ENCODE results near the gene TNIK.

Gene TNIK

DNA sequence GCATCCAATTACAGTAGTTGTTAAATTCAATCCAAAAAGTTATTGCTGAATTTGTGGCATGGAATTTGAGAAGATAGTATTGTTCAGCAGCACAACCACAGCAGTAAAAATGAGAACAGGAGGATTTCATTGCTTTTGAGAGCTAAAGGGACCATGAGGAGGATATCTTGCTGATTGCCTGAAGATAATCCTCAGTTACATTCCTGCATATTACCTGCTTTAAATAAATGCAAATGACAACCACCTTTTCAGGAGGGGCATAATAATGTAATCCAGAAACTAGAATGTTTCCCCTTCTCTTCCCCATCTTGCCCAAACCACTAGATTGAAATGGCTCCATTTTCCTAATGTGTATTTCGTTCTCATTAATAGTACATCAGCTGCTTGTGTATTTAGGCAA is 398.5 kb downstream of the TNIK start:
- in situ Hi-C loops (cut with MboI; ENCODE audit: low sequenced_read_pairs, unreplicated experiment): no loop called here
- TF ChIP-seq, protein P1, sequence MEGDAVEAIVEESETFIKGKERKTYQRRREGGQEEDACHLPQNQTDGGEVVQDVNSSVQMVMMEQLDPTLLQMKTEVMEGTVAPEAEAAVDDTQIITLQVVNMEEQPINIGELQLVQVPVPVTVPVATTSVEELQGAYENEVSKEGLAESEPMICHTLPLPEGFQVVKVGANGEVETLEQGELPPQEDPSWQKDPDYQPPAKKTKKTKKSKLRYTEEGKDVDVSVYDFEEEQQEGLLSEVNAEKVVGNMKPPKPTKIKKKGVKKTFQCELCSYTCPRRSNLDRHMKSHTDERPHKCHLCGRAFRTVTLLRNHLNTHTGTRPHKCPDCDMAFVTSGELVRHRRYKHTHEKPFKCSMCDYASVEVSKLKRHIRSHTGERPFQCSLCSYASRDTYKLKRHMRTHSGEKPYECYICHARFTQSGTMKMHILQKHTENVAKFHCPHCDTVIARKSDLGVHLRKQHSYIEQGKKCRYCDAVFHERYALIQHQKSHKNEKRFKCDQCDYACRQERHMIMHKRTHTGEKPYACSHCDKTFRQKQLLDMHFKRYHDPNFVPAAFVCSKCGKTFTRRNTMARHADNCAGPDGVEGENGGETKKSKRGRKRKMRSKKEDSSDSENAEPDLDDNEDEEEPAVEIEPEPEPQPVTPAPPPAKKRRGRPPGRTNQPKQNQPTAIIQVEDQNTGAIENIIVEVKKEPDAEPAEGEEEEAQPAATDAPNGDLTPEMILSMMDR (IDR thresholded peaks at IDR 0.05; ENCODE audit: borderline replicate concordance, control extremely low read depth, extremely low read depth, insufficient read depth, missing control alignments): no peak
- DNase-seq (ENCODE audit: low spot score): no peak

DNA sequence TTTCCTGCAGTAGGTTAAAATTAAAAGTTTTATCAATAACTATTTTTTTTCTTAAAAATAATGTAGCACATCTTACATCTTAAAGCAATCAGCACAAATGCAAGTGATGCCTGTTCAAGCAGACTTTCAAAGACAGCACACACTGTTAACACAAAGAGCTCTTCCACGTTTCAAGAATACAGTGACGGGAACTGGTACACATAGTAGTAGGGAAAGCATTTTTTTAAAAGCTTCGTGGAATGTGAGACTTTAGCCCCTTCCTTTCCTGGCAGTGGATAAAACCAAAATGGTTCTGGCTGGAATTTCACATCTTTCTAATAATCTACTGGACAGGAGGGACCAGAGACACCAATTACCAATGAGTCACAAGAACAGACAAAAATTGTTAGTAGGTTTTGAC is 400.2 kb downstream of the TNIK start:
- TF ChIP-seq, protein P1 (IDR thresholded peaks at IDR 0.05; ENCODE audit: borderline replicate concordance, control extremely low read depth, extremely low read depth, insufficient read depth, missing control alignments): no peak
- DNase-seq (ENCODE audit: low spot score): no peak
- in situ Hi-C loops (cut with MboI; ENCODE audit: low sequenced_read_pairs, unreplicated experiment): no loop called here

DNA sequence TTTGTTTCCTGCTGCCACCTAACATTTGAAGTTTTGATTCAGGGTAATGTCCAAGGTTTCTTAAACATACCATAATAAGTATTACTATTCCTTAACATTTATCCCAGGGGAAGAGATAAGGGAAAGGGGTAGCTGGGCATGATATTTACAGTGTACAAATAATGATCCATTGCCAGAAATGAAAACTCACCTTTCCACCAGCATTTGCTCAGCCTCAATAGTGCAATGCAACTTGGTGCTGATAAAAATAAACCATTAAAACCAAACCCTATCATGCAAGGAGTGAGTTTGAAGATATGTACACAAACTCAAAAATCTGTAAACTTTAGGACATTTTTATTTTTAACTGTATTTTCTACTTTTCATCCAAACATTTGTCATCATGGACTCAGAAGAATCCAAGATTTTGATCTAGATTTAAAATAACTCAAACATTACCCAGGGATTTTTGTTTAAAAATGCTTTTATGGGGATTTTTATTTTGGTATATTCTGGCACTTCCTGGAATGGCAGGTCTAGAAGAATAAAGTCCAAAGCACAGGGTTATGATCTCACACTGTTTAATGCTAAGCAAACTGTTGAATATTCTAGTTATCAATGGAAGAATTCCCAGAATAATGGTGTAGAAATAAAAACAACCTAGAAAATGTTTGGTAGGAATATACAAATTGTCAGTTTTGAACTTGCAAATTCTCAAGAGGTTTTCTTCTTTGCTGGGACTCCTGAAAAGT is 401.2 kb downstream of the TNIK start:
- in situ Hi-C loops (cut with MboI; ENCODE audit: low sequenced_read_pairs, unreplicated experiment): no loop called here
- DNase-seq (ENCODE audit: low spot score): no peak
- TF ChIP-seq, protein P1 (IDR thresholded peaks at IDR 0.05; ENCODE audit: borderline replicate concordance, control extremely low read depth, extremely low read depth, insufficient read depth, missing control alignments): no peak

DNA sequence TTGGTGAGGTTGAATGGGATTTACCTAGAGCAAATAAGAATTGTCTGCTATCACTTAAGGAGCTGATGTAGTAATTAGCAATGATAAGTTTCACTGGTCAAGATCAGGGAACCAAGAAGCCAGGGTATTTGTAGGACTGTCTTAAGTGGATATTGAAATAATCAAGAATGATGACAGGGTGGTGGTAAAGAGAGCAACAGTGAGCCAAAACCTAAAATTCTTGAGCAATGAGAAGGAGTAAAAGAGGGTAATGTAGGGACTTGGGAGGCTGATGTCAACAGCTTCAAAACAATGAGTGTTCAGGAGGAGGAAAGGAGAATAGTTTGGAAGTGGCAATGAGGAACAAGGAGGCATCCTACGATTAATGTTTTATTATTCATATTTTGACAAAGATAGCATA is 402.1 kb downstream of the TNIK start:
- TF ChIP-seq, protein P1 (IDR thresholded peaks at IDR 0.05; ENCODE audit: borderline replicate concordance, control extremely low read depth, extremely low read depth, insufficient read depth, missing control alignments): no peak
- in situ Hi-C loops (cut with MboI; ENCODE audit: low sequenced_read_pairs, unreplicated experiment): no loop called here
- no peak for DNase-seq (ENCODE audit: low spot score)

DNA sequence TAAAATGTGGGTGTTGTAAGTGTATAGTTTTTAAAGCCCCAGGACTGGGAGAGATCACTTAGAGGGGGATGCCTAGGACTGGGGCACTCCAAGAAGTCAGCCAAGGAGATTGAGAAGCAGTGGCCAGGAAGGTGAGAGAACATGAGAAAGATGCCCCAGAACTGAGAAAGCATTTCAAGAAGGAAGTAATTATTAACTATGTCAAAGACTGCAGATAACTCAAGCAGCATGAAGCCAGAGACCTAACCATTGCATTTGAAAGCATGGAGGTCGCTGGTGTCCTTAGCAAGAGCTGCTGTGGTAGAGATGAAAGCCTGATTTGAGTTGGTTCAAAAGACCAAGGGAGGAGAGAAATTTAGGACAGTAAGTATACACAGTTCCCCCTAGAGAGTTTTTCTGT is 403.1 kb downstream of the TNIK start:
- no peak for DNase-seq (ENCODE audit: low spot score)
- TF ChIP-seq, protein P1 (IDR thresholded peaks at IDR 0.05; ENCODE audit: borderline replicate concordance, control extremely low read depth, extremely low read depth, insufficient read depth, missing control alignments): no peak
- in situ Hi-C loops (cut with MboI; ENCODE audit: low sequenced_read_pairs, unreplicated experiment): no loop called here

DNA sequence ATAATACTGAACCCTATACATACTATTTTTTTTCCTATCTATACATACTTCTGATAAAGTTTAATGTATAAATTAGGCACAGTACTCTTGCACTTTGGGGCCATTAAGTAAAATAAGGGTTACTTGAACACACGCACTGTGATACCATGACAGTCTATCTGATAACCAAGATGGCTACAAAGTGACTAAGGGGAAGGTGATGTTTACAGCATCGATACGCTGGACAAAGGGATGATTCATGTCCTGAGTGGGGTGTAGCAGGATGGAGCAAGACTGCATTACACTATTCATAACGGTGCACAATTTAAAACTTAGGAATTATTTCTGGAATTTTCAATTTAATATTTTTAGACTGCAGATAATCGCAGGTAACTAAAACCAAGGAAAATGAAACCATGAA is 403.7 kb downstream of the TNIK start:
- DNase-seq (ENCODE audit: low spot score): no peak
- in situ Hi-C loops (cut with MboI; ENCODE audit: low sequenced_read_pairs, unreplicated experiment): no loop called here
- TF ChIP-seq, protein P1 (IDR thresholded peaks at IDR 0.05; ENCODE audit: borderline replicate concordance, control extremely low read depth, extremely low read depth, insufficient read depth, missing control alignments): no peak

Measured in GM13976 (cell line).